NCI-H1048 (cell line): Measurements from ENCODE around the gene GNAT1.

Source experiments
- DNase-seq: peaks from one replicate; lab custom pipeline; 2025; lab: John Stamatoyannopoulos, UW

Gene GNAT1

GRCh38 chr3:50163572-50164455 is 27.6 kb upstream of the GNAT1 start:
- DNase-seq, result no peak

- no peak for DNase-seq
Measured at GRCh38 chr3:50164481-50164880, 26.9 kb upstream of the GNAT1 start.

GRCh38 chr3:50164984-50165909 is 26.2 kb upstream of the GNAT1 start:
- no peak for DNase-seq

GRCh38 chr3:50165910-50166538 is 25.4 kb upstream of the GNAT1 start:
- DNase-seq, result no peak

GRCh38 chr3:50166620-50167019 is 24.8 kb upstream of the GNAT1 start:
- DNase-seq, result no peak

GRCh38 chr3:50167069-50167840 is 24.2 kb upstream of the GNAT1 start:
- DNase-seq, result no peak

GRCh38 chr3:50167841-50168209 is 23.6 kb upstream of the GNAT1 start:
- DNase-seq, result no peak

GRCh38 chr3:50168388-50168787 is 23.0 kb upstream of the GNAT1 start:
- no peak for DNase-seq

- DNase-seq, result no peak
Measured at GRCh38 chr3:50168791-50169190, 22.6 kb upstream of the GNAT1 start.

GRCh38 chr3:50169232-50169832 is 22.1 kb upstream of the GNAT1 start:
- no peak for DNase-seq

GRCh38 chr3:50169858-50170257 is 21.6 kb upstream of the GNAT1 start:
- no peak for DNase-seq

- DNase-seq, result no peak
Measured at GRCh38 chr3:50170689-50171088, 20.7 kb upstream of the GNAT1 start.

GRCh38 chr3:50171540-50172301 is 19.7 kb upstream of the GNAT1 start:
- no peak for DNase-seq

- no peak for DNase-seq
Measured at GRCh38 chr3:50172626-50173220, 18.7 kb upstream of the GNAT1 start.

GRCh38 chr3:50173685-50174516 is 17.5 kb upstream of the GNAT1 start:
- DNase-seq, result no peak

GRCh38 chr3:50174517-50174895 is 16.9 kb upstream of the GNAT1 start:
- DNase-seq, result no peak

GRCh38 chr3:50174947-50175524 is 16.4 kb upstream of the GNAT1 start:
- DNase-seq, result no peak

GRCh38 chr3:50177346-50177745 is 14.1 kb upstream of the GNAT1 start:
- no peak for DNase-seq

- DNase-seq, result no peak
Measured at GRCh38 chr3:50179710-50180109, 11.7 kb upstream of the GNAT1 start.
